GM18526 (cell line): ENCODE measurements around the gene ATG9A.

Experiments used
- POLR2A ChIP-seq: IDR thresholded peaks from 3 replicates; pipeline ENCODE4 v1.6.1; 2011; ENCODE audit not compliant: insufficient read length; ENCODE audit errors: extremely low read depth

The ATG9A gene

GRCh38 chr2:219180961-219181360 is 48.5 kb downstream of the ATG9A start:
- TF ChIP-seq POLR2A = no peak

GRCh38 chr2:219179601-219180465 is 49.6 kb downstream of the ATG9A start:
- no peak for TF ChIP-seq POLR2A

GRCh38 chr2:219178377-219179175 is 50.9 kb downstream of the ATG9A start:
- no peak for TF ChIP-seq POLR2A

GRCh38 chr2:219177552-219178376 is 51.7 kb downstream of the ATG9A start, which contains the start of gene RETREG2:
TSS of gene RETREG2 (plus strand) at chr2:219178275. CDS start at chr2:219178353, 78 bp downstream.
- TF ChIP-seq POLR2A = peak; percentile 92

GRCh38 chr2:219176818-219177551 is 52.5 kb downstream of the ATG9A start, which contains the start of gene CNPPD1:
TSS of gene CNPPD1 (minus strand) at chr2:219176925. CDS start at chr2:219176828, 97 bp downstream.
- peak; percentile 87 for TF ChIP-seq POLR2A

GRCh38 chr2:219175928-219176817 is 53.3 kb downstream of the ATG9A start:
- no peak for TF ChIP-seq POLR2A

GRCh38 chr2:219175486-219175885 is 54.0 kb downstream of the ATG9A start:
- TF ChIP-seq POLR2A = no peak

GRCh38 chr2:219174801-219175200 is 54.6 kb downstream of the ATG9A start:
- TF ChIP-seq POLR2A = no peak

GRCh38 chr2:219174146-219174545 is 55.3 kb downstream of the ATG9A start:
- no peak for TF ChIP-seq POLR2A

- no peak for TF ChIP-seq POLR2A
Measured at GRCh38 chr2:219173176-219173575, 56.3 kb downstream of the ATG9A start.

- TF ChIP-seq POLR2A = no peak
Measured at GRCh38 chr2:219172231-219173154, 56.9 kb downstream of the ATG9A start.

GRCh38 chr2:219171231-219171651 is 58.2 kb downstream of the ATG9A start:
- no peak for TF ChIP-seq POLR2A
